Measurements from ENCODE around the gene MMP1.

DNA sequence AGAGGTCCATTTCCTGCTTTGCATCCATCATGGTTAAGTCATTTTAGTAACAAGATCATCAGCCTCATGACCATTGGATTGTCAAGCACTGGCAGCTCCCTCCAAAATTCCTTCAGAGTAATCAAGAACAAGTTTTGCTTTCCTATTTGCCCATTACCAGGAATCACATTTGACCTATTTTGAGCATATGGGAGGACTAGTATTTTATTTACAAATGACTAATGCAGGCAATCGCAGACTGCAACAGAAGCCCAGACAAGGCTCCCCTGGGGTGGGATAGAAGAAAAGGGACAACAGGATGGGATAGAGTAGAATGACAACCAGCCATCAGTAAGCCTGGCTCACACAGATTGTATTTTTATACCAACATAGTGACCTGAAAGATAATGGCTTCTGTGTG is 26.6 kb downstream of the MMP1 start:
- no peak for TF ChIP-seq POLR2A (IDR thresholded peaks at IDR 0.05; ENCODE audit: borderline replicate concordance, extremely low read depth, insufficient read depth, insufficient read length)
- TF ChIP-seq, protein P1, sequence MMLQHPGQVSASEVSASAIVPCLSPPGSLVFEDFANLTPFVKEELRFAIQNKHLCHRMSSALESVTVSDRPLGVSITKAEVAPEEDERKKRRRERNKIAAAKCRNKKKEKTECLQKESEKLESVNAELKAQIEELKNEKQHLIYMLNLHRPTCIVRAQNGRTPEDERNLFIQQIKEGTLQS (IDR thresholded peaks at IDR 0.05), result no peak
